Limb (tissue), 2 donors: ENCODE results near the gene TEX14.

Experiments
- DNase-seq, 2 donors: peaks; one replicate each; pipeline ENCODE4 v3.0.0-alpha.2; 2016; ENCODE audit errors: extremely low spot score in 2 of 2

Gene TEX14

GRCh38 chr17:58529275-58529674 lies 162.6 kb downstream of the TEX14 start:
- DNase-seq = no peak

DNA sequence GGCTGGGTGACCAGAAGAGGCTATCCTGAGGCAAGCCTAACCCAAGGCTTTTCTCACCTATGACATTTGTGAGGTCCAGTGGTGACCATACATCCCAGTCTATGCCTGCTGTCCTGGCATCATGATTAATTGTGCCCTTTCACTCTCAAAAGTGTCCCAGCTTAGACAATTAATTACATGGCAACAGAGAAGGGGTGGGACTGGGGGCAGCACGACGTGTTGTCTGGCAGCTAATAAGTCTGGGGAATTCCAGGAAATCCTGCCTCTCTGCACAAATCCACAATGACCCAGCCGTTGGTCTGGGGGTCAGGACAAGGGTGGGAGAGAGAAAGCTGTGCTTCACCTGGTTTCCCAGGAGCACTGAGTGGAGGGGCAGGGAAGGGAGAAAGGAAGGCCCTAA lies 163.4 kb downstream of the TEX14 start:
- no peak for DNase-seq

DNA sequence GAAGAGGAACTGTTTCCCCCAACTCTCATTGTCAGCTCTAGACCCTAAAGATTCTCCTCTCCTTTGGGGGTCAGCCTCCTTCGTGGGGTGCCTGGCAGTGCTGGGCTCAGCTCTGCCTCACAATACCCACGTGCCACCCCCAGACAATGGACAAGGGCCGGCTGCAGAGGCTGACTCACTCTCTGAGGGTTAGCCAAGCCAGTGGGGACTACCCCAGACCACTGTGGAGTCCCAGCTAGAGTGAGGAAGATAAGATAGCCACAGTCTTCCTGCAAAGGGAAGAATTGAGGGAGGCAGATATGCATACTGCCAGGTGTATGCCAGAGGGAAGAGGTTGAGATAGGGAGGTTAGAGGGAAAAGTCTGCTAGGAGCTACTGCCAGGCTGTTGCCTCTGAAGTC lies 163.9 kb downstream of the TEX14 start:
- no peak for DNase-seq

- no peak for DNase-seq
Observed at GRCh38 chr17:58527306-58527705, 164.5 kb downstream of the TEX14 start.

DNA sequence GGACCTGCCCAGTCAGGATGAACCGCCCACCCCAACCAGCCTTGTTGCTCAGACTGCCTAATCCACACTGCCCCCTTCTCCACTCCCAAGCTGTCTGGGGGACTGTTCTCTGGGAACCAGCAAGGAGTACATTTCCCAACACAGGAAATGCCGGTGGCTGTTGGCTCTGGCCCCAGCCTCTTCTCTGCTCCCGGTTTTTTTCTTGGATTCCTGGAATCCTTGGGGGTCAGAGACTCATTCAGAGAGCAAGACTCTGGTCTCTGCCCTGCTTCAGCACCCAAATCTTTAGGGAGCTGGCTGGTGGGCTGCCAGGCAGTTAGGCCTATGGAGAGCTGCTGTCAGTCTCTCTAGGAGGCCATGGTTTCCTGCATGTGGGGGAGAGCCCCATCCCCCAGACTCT lies 166.6 kb downstream of the TEX14 start:
- DNase-seq = no peak

- DNase-seq = no peak
Observed at GRCh38 chr17:58521680-58522079, 170.2 kb downstream of the TEX14 start.

- DNase-seq = no peak
Observed at GRCh38 chr17:58520843-58521430, 170.9 kb downstream of the TEX14 start.

GRCh38 chr17:58517928-58518609 lies 173.8 kb downstream of the TEX14 start:
- peak; percentile 99 to 100 for DNase-seq

- no peak for DNase-seq
Observed at GRCh38 chr17:58517378-58517927, 174.4 kb downstream of the TEX14 start.

GRCh38 chr17:58516644-58517377 lies 175.0 kb downstream of the TEX14 start:
- no peak for DNase-seq

DNA sequence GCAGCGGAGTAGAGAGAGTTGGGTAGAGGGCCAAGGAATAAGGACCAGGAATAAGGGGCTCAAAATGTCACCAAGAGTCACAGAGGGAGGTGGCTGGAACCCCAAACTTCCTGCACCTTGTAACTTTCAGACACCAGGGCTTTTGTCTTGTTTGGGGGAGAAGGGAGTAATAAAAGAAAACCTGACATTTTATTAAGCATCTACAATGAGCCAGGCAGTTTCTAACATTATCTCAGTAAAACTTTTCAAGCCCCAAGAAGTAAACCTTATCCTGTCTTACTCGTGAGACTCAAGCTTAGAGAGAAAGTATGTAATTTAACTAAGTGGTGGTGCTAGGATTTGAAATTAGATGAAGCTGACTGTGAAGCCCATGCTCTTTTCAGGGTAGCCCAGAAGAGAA lies 176.6 kb downstream of the TEX14 start:
- no peak for DNase-seq

DNA sequence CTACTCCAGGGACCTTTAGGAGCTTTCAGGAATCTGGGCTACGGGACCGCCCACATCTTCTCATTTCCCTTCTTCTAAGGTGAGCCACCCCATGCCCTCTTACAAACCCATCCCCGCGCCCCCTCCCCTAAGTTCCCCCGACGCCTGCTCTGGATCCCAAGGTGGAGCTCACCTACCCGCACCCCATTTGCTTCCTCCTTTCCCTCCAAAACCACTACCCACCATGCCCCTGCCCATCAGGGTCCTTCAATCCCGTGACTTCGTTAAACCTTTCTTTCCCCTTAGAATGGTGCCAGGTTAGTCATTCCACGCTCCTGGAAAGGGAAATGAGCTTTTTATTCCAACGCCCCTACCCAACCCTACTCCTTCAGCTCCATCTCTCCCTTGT lies 177.1 kb downstream of the TEX14 start:
- no peak for DNase-seq

GRCh38 chr17:58513965-58514769 lies 177.7 kb downstream of the TEX14 start, which contains the start of gene MTMR4:
TSS of gene MTMR4 (minus strand) at chr17:58514638. CDS start at chr17:58514407, 231 bp downstream.
- peak; percentile 84 to 89 for DNase-seq

GRCh38 chr17:58513267-58513964 lies 178.4 kb downstream of the TEX14 start:
- DNase-seq = no peak

DNA sequence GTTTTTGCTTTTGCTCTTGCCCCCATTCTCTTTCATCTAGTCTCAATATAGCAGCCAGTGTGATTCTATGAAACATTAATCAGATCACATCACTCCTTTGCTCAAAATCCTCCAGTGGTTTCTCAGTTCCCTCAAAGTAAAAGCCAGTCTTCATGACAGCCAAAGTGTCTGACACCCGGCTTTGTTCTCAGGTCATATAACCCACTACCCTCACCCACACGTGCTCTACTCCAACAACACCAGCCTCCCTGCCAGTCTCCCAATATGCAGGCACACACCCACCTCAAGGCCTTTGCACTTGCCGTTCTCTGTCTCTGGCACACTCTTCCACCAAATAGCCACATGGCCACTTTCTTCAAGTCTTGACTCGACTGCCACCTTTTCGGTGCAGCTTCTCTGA lies 181.8 kb downstream of the TEX14 start:
- no peak for DNase-seq

GRCh38 chr17:58508341-58509067 lies 183.3 kb downstream of the TEX14 start:
- DNase-seq = no peak

- DNase-seq = no peak
Observed at GRCh38 chr17:58507123-58507634, 184.7 kb downstream of the TEX14 start.
